Activated T-cell treated with anti-CD3 and anti-CD28 coated beads, Interleukin-2, amount 50 U/mL, for 72 hours (primary cell): ENCODE measurements around the gene PRKN. TPM values are rescaled to one million over a fixed set of nuclear protein-coding genes. Genes with fewer than 3 reads are reported as not detected.

Experiments used
- ATAC-seq, 2 donors: fragments of 150-1000 bp; cut with Tn5 transposase; replicated peaks in 1 of 2; 2 replicates each; pipeline ENCODE4 v1.10.0; 2021; ENCODE audit warnings: moderate library complexity in 2 of 2, mild to moderate bottlenecking in 1 of 2
- DNase-seq, 2 donors: peaks; one replicate each; pipeline ENCODE4 v3.0.0; 2021 to 2022; ENCODE audit warnings: mixed read lengths in 1 of 2
- H3K27ac Mint-ChIP-seq: one replicate; pipeline ENCODE4 v1.8.0; 2022; ENCODE audit warnings: mild to moderate bottlenecking, moderate library complexity, mixed read lengths
- H3K27me3 Mint-ChIP-seq: one replicate; pipeline ENCODE4 v1.8.0; 2022; ENCODE audit warnings: low read depth, mixed read lengths
- H3K36me3 Mint-ChIP-seq, 2 donors: one replicate each; pipeline ENCODE4 v1.8.0; 2022; ENCODE audit warnings: mixed read lengths in 2 of 2, mild to moderate bottlenecking in 1 of 2; ENCODE audit not compliant: insufficient read depth in 2 of 2
- H3K4me1 Mint-ChIP-seq: one replicate; pipeline ENCODE4 v1.8.0; 2022; ENCODE audit warnings: low read depth, mixed read lengths
- H3K4me3 Mint-ChIP-seq, 2 donors: one replicate each; pipeline ENCODE4 v1.8.0; 2022; ENCODE audit warnings: mild to moderate bottlenecking in 2 of 2, mixed read lengths in 2 of 2, moderate library complexity in 2 of 2
- H3K9me3 Mint-ChIP-seq, 2 donors: one replicate each; pipeline ENCODE4 v1.8.0; 2022; ENCODE audit warnings: mixed read lengths in 2 of 2
- total RNA-seq, 2 donors: library from RNA; stranded (reverse); gene quantifications; one replicate each; pipeline ENCODE4 v1.2.3, GENCODE V29; 2022

PRKN gene
- total RNA-seq, 2 donors from 2014 or later = 2.5 to 2.8 TPM

- DNase-seq (no peak), ATAC-seq (no peak)
- H3K27me3 Mint-ChIP-seq = no peaks in the 10 kb centered on the region
- H3K27ac Mint-ChIP-seq = no peak overlapping the region
- no peak overlapping the region for H3K4me3 Mint-ChIP-seq
- no peaks in the 10 kb centered on the region for H3K36me3 Mint-ChIP-seq
- H3K4me1 Mint-ChIP-seq = no peaks in the 10 kb centered on the region
- H3K9me3 Mint-ChIP-seq = peaks cover 0 to 5% of the 10 kb centered on the region in 2 donors
Observed at GRCh38 chr6:162154001-162154400, 573.6 kb downstream of the PRKN start.

- ATAC-seq (no peak), DNase-seq (no peak)
- Mint-ChIP-seq H3K4me1 (no peaks in the 10 kb centered on the region), H3K9me3 (peaks cover 0 to 2% of the 10 kb centered on the region in 2 donors), H3K36me3 (no peaks in the 10 kb centered on the region), H3K27ac (no peak overlapping the region), H3K4me3 (no peak overlapping the region), H3K27me3 (no peaks in the 10 kb centered on the region)
Observed at GRCh38 chr6:162153120-162153519, 574.4 kb downstream of the PRKN start.

- Mint-ChIP-seq H3K4me3 (no peak overlapping the region), H3K27ac (no peak overlapping the region), H3K36me3 (no peaks in the 10 kb centered on the region), H3K27me3 (no peaks in the 10 kb centered on the region), H3K9me3 (no peaks in the 10 kb centered on the region), H3K4me1 (no peaks in the 10 kb centered on the region)
- ATAC-seq (no peak), DNase-seq (no peak)
Observed at GRCh38 chr6:162151021-162151665, 576.4 kb downstream of the PRKN start.

- Mint-ChIP-seq H3K9me3 (peaks cover 0 to under 1% of the 10 kb centered on the region in 2 donors), H3K27ac (no peak overlapping the region), H3K4me1 (no peaks in the 10 kb centered on the region), H3K27me3 (no peaks in the 10 kb centered on the region), H3K36me3 (no peaks in the 10 kb centered on the region), H3K4me3 (no peak overlapping the region)
- DNase-seq = no peak
- ATAC-seq = no peak
Observed at GRCh38 chr6:162150295-162150694, 577.3 kb downstream of the PRKN start.

GRCh38 chr6:162149786-162150185 is 577.8 kb downstream of the PRKN start:
- H3K27me3 Mint-ChIP-seq = no peaks in the 10 kb centered on the region
- no peaks in the 10 kb centered on the region for H3K4me1 Mint-ChIP-seq
- H3K9me3 Mint-ChIP-seq = peaks cover 0 to 2% of the 10 kb centered on the region in 2 donors
- ATAC-seq (no peak), DNase-seq (no peak)
- H3K4me3 Mint-ChIP-seq = no peak overlapping the region
- no peak overlapping the region for H3K27ac Mint-ChIP-seq
- H3K36me3 Mint-ChIP-seq = no peaks in the 10 kb centered on the region

- peaks cover 0 to 2% of the 10 kb centered on the region in 2 donors for H3K9me3 Mint-ChIP-seq
Observed at GRCh38 chr6:162147805-162148204, 579.8 kb downstream of the PRKN start.

GRCh38 chr6:162147281-162147680 is 580.3 kb downstream of the PRKN start:
- no peak for DNase-seq
- H3K36me3 Mint-ChIP-seq = no peaks in the 10 kb centered on the region
- no peaks in the 10 kb centered on the region for H3K27me3 Mint-ChIP-seq
- no peak overlapping the region for H3K4me3 Mint-ChIP-seq
- H3K27ac Mint-ChIP-seq = no peak overlapping the region
- H3K4me1 Mint-ChIP-seq = no peaks in the 10 kb centered on the region
- H3K9me3 Mint-ChIP-seq = peaks cover 0 to 2% of the 10 kb centered on the region in 2 donors
- no peak for ATAC-seq

More at GRCh38 chr6:162147805-162148204, 579.8 kb downstream of the PRKN start:
- ATAC-seq (no peak), DNase-seq (no peak)
- no peak overlapping the region for H3K27ac Mint-ChIP-seq
- no peaks in the 10 kb centered on the region for H3K27me3 Mint-ChIP-seq
- H3K4me3 Mint-ChIP-seq = no peak overlapping the region
- no peaks in the 10 kb centered on the region for H3K4me1 Mint-ChIP-seq
- no peaks in the 10 kb centered on the region for H3K36me3 Mint-ChIP-seq

- H3K36me3 Mint-ChIP-seq = peaks cover 8% of the 10 kb centered on the region in 2 donors
- peaks cover 9 to 11% of the 10 kb centered on the region in 2 donors for H3K9me3 Mint-ChIP-seq
- DNase-seq = no peak
- H3K27ac Mint-ChIP-seq = no peak overlapping the region
- no peaks in the 10 kb centered on the region for H3K4me1 Mint-ChIP-seq
- ATAC-seq = no peak
- no peak overlapping the region for H3K4me3 Mint-ChIP-seq
- no peaks in the 10 kb centered on the region for H3K27me3 Mint-ChIP-seq
Observed at GRCh38 chr6:162140251-162140852, 587.2 kb downstream of the PRKN start.

GRCh38 chr6:162125659-162126058 is 601.9 kb downstream of the PRKN start:
- no peak for DNase-seq
- ATAC-seq = no peak
- H3K4me3 Mint-ChIP-seq = no peak overlapping the region
- no peak overlapping the region for H3K27ac Mint-ChIP-seq
- peaks cover 0 to 2% of the 10 kb centered on the region in 2 donors for H3K36me3 Mint-ChIP-seq
- H3K4me1 Mint-ChIP-seq = no peaks in the 10 kb centered on the region
- H3K27me3 Mint-ChIP-seq = no peaks in the 10 kb centered on the region
- peaks cover 5 to 7% of the 10 kb centered on the region in 2 donors for H3K9me3 Mint-ChIP-seq

GRCh38 chr6:162124710-162125435 is 602.7 kb downstream of the PRKN start:
- Mint-ChIP-seq H3K4me3 (no peak overlapping the region), H3K36me3 (peaks cover 0 to 2% of the 10 kb centered on the region in 2 donors), H3K9me3 (peaks cover 5% of the 10 kb centered on the region in 2 donors), H3K4me1 (no peaks in the 10 kb centered on the region), H3K27ac (no peak overlapping the region), H3K27me3 (no peaks in the 10 kb centered on the region)
- ATAC-seq (no peak), DNase-seq (no peak)

GRCh38 chr6:162123797-162124196 is 603.8 kb downstream of the PRKN start:
- Mint-ChIP-seq H3K4me1 (no peaks in the 10 kb centered on the region), H3K36me3 (peaks cover 0 to 2% of the 10 kb centered on the region in 2 donors), H3K4me3 (no peak overlapping the region), H3K9me3 (peaks cover 5% of the 10 kb centered on the region in 2 donors), H3K27ac (no peak overlapping the region), H3K27me3 (no peaks in the 10 kb centered on the region)
- DNase-seq (no peak), ATAC-seq (no peak)

- peaks cover 0 to 1% of the 10 kb centered on the region in 2 donors for H3K9me3 Mint-ChIP-seq
- H3K27ac Mint-ChIP-seq = no peak overlapping the region
- H3K4me1 Mint-ChIP-seq = no peaks in the 10 kb centered on the region
- ATAC-seq (no peak), DNase-seq (no peak)
- no peak overlapping the region for H3K4me3 Mint-ChIP-seq
- no peaks in the 10 kb centered on the region for H3K27me3 Mint-ChIP-seq
- no peaks in the 10 kb centered on the region for H3K36me3 Mint-ChIP-seq
Observed at GRCh38 chr6:162119341-162119740, 608.2 kb downstream of the PRKN start.

- Mint-ChIP-seq H3K4me3 (no peak overlapping the region), H3K27ac (no peak overlapping the region), H3K9me3 (peaks cover 0 to 1% of the 10 kb centered on the region in 2 donors), H3K27me3 (no peaks in the 10 kb centered on the region), H3K36me3 (no peaks in the 10 kb centered on the region), H3K4me1 (no peaks in the 10 kb centered on the region)
- no peak for DNase-seq
- ATAC-seq = no peak
Observed at GRCh38 chr6:162118706-162119105, 608.9 kb downstream of the PRKN start.
